Uterus (tissue), 4 donors: Measurements from ENCODE around the gene PLPPR3. TPM values are rescaled to one million over a fixed set of nuclear protein-coding genes. Genes with fewer than 3 reads are reported as not detected.

Experiments used
- DNase-seq, 2 donors: peaks; one replicate each; pipeline ENCODE4 v3.0.0-alpha.2; 2019 to 2020
- H3K27ac ChIP-seq, 2 donors: fragments of 200-600 bp; sonication (generic); 1 replicate in 1 of 2; 2 replicates in 1 of 2; pipeline ENCODE4 v1.5.1; 2016 to 2018
- H3K27me3 ChIP-seq, 2 donors: fragments of 200-600 bp; sonication (generic); one replicate each; pipeline ENCODE4 v1.5.1; 2018 to 2019; ENCODE audit warnings: control low read depth in 1 of 2
- H3K36me3 ChIP-seq, 2 donors: fragments of 200-600 bp; sonication (generic); one replicate each; pipeline ENCODE4 v1.5.1; 2019; ENCODE audit warnings: control low read depth in 1 of 2
- H3K4me1 ChIP-seq, 2 donors: fragments of 200-600 bp; sonication (generic); one replicate each; pipeline ENCODE4 v1.5.1; 2018 to 2019; ENCODE audit warnings: control low read depth in 1 of 2
- H3K4me3 ChIP-seq, 2 donors: fragments of 200-600 bp; sonication (generic); 1 replicate in 1 of 2; 2 replicates in 1 of 2; pipeline ENCODE4 v1.5.1; 2018 to 2019; ENCODE audit warnings: mild to moderate bottlenecking in 1 of 2
- H3K9me3 ChIP-seq, 2 donors: fragments of 200-600 bp; sonication (generic); one replicate each; pipeline ENCODE4 v1.5.1; 2019; ENCODE audit warnings: control low read depth in 1 of 2
- POLR2A ChIP-seq, 2 donors: fragments of 450-650 bp; IDR thresholded peaks; one replicate each; pipeline ENCODE4 v1.6.1; 2016; ENCODE audit warnings: antibody characterized with exemption in 2 of 2, mild to moderate bottlenecking in 1 of 2, moderate library complexity in 1 of 2
- intact Hi-C: fragments of 100-400 bp; cut with DNase I; formaldehyde crosslinking; loops from one replicate; pipeline ENCODE4 v1.15.1; 2023; ENCODE audit warnings: low total_unique reads
- total RNA-seq, 4 donors: library from RNA; depleted of rRNA in 3 of 4; stranded (reverse); fragments of >200 nt in 3 of 4; gene quantifications; one replicate each; pipeline versions ENCODE4 v1.1.0 to v1.2.4, GENCODE V29; 2014 to 2023
- TF ChIP-seq, protein P1 (sequence below), 4 experiments: fragments of 200-600 bp in 2 of 4; fragments of 450-650 bp in 2 of 4; sonication (generic) in 2 of 4; IDR thresholded peaks; one replicate each; pipeline ENCODE4 v1.5.1; 2016 to 2019; ENCODE audit warnings: antibody characterized with exemption in 4 of 4, mild to moderate bottlenecking in 2 of 4, moderate library complexity in 1 of 4
- donor health status: DM: yes; HTN: yes; CAD: no.

PLPPR3 gene
- total RNA-seq, 4 donors from 2014 or later, result 3.4 TPM; not detected in 3

DNA sequence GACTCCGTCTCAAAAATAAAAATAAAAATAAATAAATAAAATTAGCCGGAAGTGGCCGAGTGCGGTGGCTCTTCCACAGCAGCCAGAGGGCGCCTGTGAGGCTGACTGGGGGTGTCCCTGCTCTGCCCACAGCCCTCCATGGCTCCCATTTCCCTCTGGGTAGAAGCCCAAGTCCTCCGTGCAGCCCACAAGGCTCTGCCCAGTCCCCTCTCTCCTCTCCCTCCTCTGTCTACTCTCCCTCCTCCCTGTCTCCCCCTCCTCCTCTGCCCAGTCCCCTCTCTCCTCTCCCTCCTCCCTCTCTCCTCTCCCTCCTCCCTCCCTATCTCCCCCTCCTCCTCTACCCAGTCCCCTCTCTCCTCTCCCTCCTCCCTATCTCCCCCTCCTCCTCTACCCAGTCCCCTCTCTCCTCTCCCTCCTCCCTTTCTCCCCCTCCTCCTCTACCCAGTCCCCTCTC, 50.4 kb downstream of the PLPPR3 start:
- no peak for DNase-seq
- H3K4me1 ChIP-seq, result no peaks in the 10 kb centered on the region
- no peak overlapping the region for H3K27ac ChIP-seq
- no peaks in the 10 kb centered on the region for H3K9me3 ChIP-seq
- no peaks in the 10 kb centered on the region for H3K36me3 ChIP-seq
- TF ChIP-seq POLR2A (IDR thresholded peaks at IDR 0.05), result no peak
- TF ChIP-seq, protein P1, sequence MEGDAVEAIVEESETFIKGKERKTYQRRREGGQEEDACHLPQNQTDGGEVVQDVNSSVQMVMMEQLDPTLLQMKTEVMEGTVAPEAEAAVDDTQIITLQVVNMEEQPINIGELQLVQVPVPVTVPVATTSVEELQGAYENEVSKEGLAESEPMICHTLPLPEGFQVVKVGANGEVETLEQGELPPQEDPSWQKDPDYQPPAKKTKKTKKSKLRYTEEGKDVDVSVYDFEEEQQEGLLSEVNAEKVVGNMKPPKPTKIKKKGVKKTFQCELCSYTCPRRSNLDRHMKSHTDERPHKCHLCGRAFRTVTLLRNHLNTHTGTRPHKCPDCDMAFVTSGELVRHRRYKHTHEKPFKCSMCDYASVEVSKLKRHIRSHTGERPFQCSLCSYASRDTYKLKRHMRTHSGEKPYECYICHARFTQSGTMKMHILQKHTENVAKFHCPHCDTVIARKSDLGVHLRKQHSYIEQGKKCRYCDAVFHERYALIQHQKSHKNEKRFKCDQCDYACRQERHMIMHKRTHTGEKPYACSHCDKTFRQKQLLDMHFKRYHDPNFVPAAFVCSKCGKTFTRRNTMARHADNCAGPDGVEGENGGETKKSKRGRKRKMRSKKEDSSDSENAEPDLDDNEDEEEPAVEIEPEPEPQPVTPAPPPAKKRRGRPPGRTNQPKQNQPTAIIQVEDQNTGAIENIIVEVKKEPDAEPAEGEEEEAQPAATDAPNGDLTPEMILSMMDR (IDR thresholded peaks at IDR 0.05), result peak in 2 of 4 experiments; percentile 22
- H3K4me3 ChIP-seq, result no peak overlapping the region
- H3K27me3 ChIP-seq, result no peaks in the 10 kb centered on the region
- intact Hi-C loops, result no loop called here

GRCh38 chr19:769616-770015, 52.1 kb downstream of the PLPPR3 start:
- TF ChIP-seq, protein P1 (IDR thresholded peaks at IDR 0.05), result no peak
- no peak for TF ChIP-seq POLR2A (IDR thresholded peaks at IDR 0.05)
- Histone ChIP-seq H3K4me1 (no peaks in the 10 kb centered on the region), H3K27me3 (no peaks in the 10 kb centered on the region), H3K36me3 (no peaks in the 10 kb centered on the region), H3K27ac (no peak overlapping the region), H3K4me3 (no peak overlapping the region), H3K9me3 (no peaks in the 10 kb centered on the region)
- intact Hi-C loops, result loop anchor here (10.0 kb wide), 1 partner anchor 155 kb away; the partner anchor contains the start of gene ARID3A
- DNase-seq, result no peak

GRCh38 chr19:768424-768823, 53.3 kb downstream of the PLPPR3 start:
- Histone ChIP-seq H3K36me3 (no peaks in the 10 kb centered on the region), H3K27ac (peak overlapping the region in 1 of 2 donors; percentile 25), H3K4me3 (no peak overlapping the region), H3K27me3 (no peaks in the 10 kb centered on the region), H3K9me3 (no peaks in the 10 kb centered on the region), H3K4me1 (no peaks in the 10 kb centered on the region)
- TF ChIP-seq, protein P1 (IDR thresholded peaks at IDR 0.05), result no peak
- TF ChIP-seq POLR2A (IDR thresholded peaks at IDR 0.05), result no peak
- DNase-seq, result no peak
- intact Hi-C loops, result loop anchor here (10.0 kb wide), 1 partner anchor 156 kb away; the partner anchor contains the start of gene ARID3A

GRCh38 chr19:765179-765738, 56.5 kb downstream of the PLPPR3 start:
- TF ChIP-seq POLR2A (IDR thresholded peaks at IDR 0.05), result no peak
- TF ChIP-seq, protein P1 (IDR thresholded peaks at IDR 0.05), result no peak
- Histone ChIP-seq H3K9me3 (no peaks in the 10 kb centered on the region), H3K27me3 (no peaks in the 10 kb centered on the region), H3K4me1 (no peaks in the 10 kb centered on the region), H3K4me3 (no peak overlapping the region), H3K27ac (no peak overlapping the region), H3K36me3 (no peaks in the 10 kb centered on the region)
- intact Hi-C loops, result loop anchor here (10.0 kb wide), 1 partner anchor 160 kb away; the partner anchor contains the start of gene ARID3A
- no peak for DNase-seq

DNA sequence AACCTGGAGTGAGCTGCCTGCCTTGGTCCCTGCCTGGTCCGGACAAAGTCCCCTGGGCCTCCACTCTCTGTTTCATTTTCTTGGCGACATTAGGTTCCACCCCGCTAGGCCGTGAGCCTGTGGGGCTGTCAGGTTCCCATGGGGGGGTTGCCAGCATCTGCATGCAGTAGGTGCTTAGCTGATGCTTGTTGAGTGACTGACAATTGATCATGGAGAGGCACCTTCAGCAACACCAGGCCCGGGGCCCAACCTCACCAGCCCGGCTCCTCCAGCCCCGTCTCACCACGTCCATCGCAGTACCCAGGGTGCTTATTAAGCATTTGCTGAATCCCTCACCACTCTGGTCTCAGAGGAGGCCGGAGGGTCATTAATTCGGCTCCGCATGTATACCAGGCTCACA, 57.5 kb downstream of the PLPPR3 start:
- Histone ChIP-seq H3K27me3 (no peaks in the 10 kb centered on the region), H3K36me3 (no peaks in the 10 kb centered on the region), H3K4me3 (no peak overlapping the region), H3K27ac (no peak overlapping the region), H3K4me1 (no peaks in the 10 kb centered on the region), H3K9me3 (no peaks in the 10 kb centered on the region)
- no peak for DNase-seq
- intact Hi-C loops, result loop anchor here (10.0 kb wide), 1 partner anchor 160 kb away; the partner anchor contains the start of gene ARID3A
- no peak for TF ChIP-seq POLR2A (IDR thresholded peaks at IDR 0.05)
- TF ChIP-seq, protein P1 (IDR thresholded peaks at IDR 0.05), result no peak
